Neural progenitor cell (in vitro differentiated cells): ENCODE data around the gene ALG1.

Source experiments
- CTCF ChIP-seq: fragments of 200-600 bp; sonication (generic); IDR thresholded peaks from 2 replicates; pipeline ENCODE4 v1.5.1; 2017; ENCODE audit warnings: antibody characterized with exemption, mild to moderate bottlenecking
- EZH2 ChIP-seq: fragments of 200-600 bp; sonication (generic); IDR thresholded peaks from 2 replicates; pipeline ENCODE4 v1.6.1; 2017; ENCODE audit warnings: antibody characterized with exemption, mild to moderate bottlenecking, moderate library complexity

GRCh38 chr16:5075637-5076036 lies 4.0 kb downstream of the ALG1 start:
- no peak for TF ChIP-seq CTCF
- TF ChIP-seq EZH2, result no peak
